ENCODE measurements around the gene UNC13D.
A peak's percentile ranks its signal among the peaks of the same experiment; 100 is the strongest.

The UNC13D gene

GRCh38 chr17:75825748-75826370 lies 18.3 kb downstream of the UNC13D start:
- peak overlapping the region; percentile 82 for H3K27ac Mint-ChIP-seq
- H3K4me3 Mint-ChIP-seq: no peak overlapping the region
- no peak for DNase-seq
- H3K36me3 Mint-ChIP-seq (ENCODE audit: low read depth): peaks cover 76% of the 10 kb centered on the region
- peaks cover 38% of the 10 kb centered on the region for H3K4me1 Mint-ChIP-seq (ENCODE audit: low read depth)
- H3K27me3 Mint-ChIP-seq: no peaks in the 10 kb centered on the region
- H3K9me3 Mint-ChIP-seq: no peaks in the 10 kb centered on the region

- peak overlapping the region; percentile 82 for H3K27ac Mint-ChIP-seq
- no peak for DNase-seq
- H3K36me3 Mint-ChIP-seq (ENCODE audit: low read depth): peaks cover 76% of the 10 kb centered on the region
- H3K27me3 Mint-ChIP-seq: no peaks in the 10 kb centered on the region
- H3K4me3 Mint-ChIP-seq: no peak overlapping the region
- no peaks in the 10 kb centered on the region for H3K9me3 Mint-ChIP-seq
- peaks cover 38% of the 10 kb centered on the region for H3K4me1 Mint-ChIP-seq (ENCODE audit: low read depth)
These were observed 19.1 kb downstream of the UNC13D start for GRCh38 chr17:75825149-75825552.

GRCh38 chr17:75824666-75825065 lies 19.5 kb downstream of the UNC13D start:
- Mint-ChIP-seq H3K27me3 (no peaks in the 10 kb centered on the region), H3K27ac (peak overlapping the region; percentile 76), H3K36me3 (ENCODE audit: low read depth) (peaks cover 76% of the 10 kb centered on the region), H3K4me1 (ENCODE audit: low read depth) (peaks cover 38% of the 10 kb centered on the region), H3K9me3 (no peaks in the 10 kb centered on the region), H3K4me3 (no peak overlapping the region)
- DNase-seq: no peak

GRCh38 chr17:75824050-75824552 lies 20.1 kb downstream of the UNC13D start:
- peak overlapping the region; percentile 40 for H3K27ac Mint-ChIP-seq
- H3K36me3 Mint-ChIP-seq (ENCODE audit: low read depth): peaks cover 76% of the 10 kb centered on the region
- H3K4me1 Mint-ChIP-seq (ENCODE audit: low read depth): peaks cover 38% of the 10 kb centered on the region
- no peaks in the 10 kb centered on the region for H3K9me3 Mint-ChIP-seq
- no peaks in the 10 kb centered on the region for H3K27me3 Mint-ChIP-seq
- no peak overlapping the region for H3K4me3 Mint-ChIP-seq
- no peak for DNase-seq

- DNase-seq: no peak
- Mint-ChIP-seq H3K4me1 (ENCODE audit: low read depth) (peaks cover 37% of the 10 kb centered on the region), H3K36me3 (ENCODE audit: low read depth) (peaks cover 76% of the 10 kb centered on the region), H3K9me3 (no peaks in the 10 kb centered on the region), H3K27ac (peak overlapping the region; percentile 40), H3K27me3 (no peaks in the 10 kb centered on the region), H3K4me3 (no peak overlapping the region)
These were observed 20.8 kb downstream of the UNC13D start for GRCh38 chr17:75823257-75824041.

GRCh38 chr17:75822800-75823166 lies 21.4 kb downstream of the UNC13D start:
- Mint-ChIP-seq H3K36me3 (ENCODE audit: low read depth) (peaks cover 74% of the 10 kb centered on the region), H3K9me3 (no peaks in the 10 kb centered on the region), H3K27ac (peak overlapping the region; percentile 55), H3K4me1 (ENCODE audit: low read depth) (peaks cover 30% of the 10 kb centered on the region), H3K27me3 (no peaks in the 10 kb centered on the region), H3K4me3 (no peak overlapping the region)
- no peak for DNase-seq

- Mint-ChIP-seq H3K9me3 (no peaks in the 10 kb centered on the region), H3K36me3 (ENCODE audit: low read depth) (peaks cover 75% of the 10 kb centered on the region), H3K4me3 (no peak overlapping the region), H3K4me1 (ENCODE audit: low read depth) (peaks cover 25% of the 10 kb centered on the region), H3K27ac (peak overlapping the region; percentile 80), H3K27me3 (no peaks in the 10 kb centered on the region)
- DNase-seq: no peak
These were observed 21.9 kb downstream of the UNC13D start for GRCh38 chr17:75822119-75822799.

- Mint-ChIP-seq H3K36me3 (ENCODE audit: low read depth) (peaks cover 76% of the 10 kb centered on the region), H3K27ac (peak overlapping the region; percentile 80), H3K9me3 (no peaks in the 10 kb centered on the region), H3K4me1 (ENCODE audit: low read depth) (peaks cover 18% of the 10 kb centered on the region), H3K4me3 (no peak overlapping the region), H3K27me3 (no peaks in the 10 kb centered on the region)
- no peak for DNase-seq
These were observed 22.7 kb downstream of the UNC13D start for GRCh38 chr17:75821552-75821951.

GRCh38 chr17:75820094-75821080 lies 23.8 kb downstream of the UNC13D start:
- Mint-ChIP-seq H3K27me3 (no peaks in the 10 kb centered on the region), H3K27ac (peak overlapping the region; percentile 80), H3K4me1 (ENCODE audit: low read depth) (peaks cover 18% of the 10 kb centered on the region), H3K9me3 (no peaks in the 10 kb centered on the region), H3K36me3 (ENCODE audit: low read depth) (peaks cover 83% of the 10 kb centered on the region), H3K4me3 (no peak overlapping the region)
- no peak for DNase-seq

GRCh38 chr17:75819678-75820077 lies 24.5 kb downstream of the UNC13D start:
- no peak for DNase-seq

GRCh38 chr17:75819116-75819515 lies 25.1 kb downstream of the UNC13D start:
- no peak overlapping the region for H3K4me3 Mint-ChIP-seq
- no peak for DNase-seq
- peaks cover 18% of the 10 kb centered on the region for H3K4me1 Mint-ChIP-seq (ENCODE audit: low read depth)
- H3K9me3 Mint-ChIP-seq: no peaks in the 10 kb centered on the region
- no peaks in the 10 kb centered on the region for H3K27me3 Mint-ChIP-seq
- peak overlapping the region; percentile 68 for H3K27ac Mint-ChIP-seq
- H3K36me3 Mint-ChIP-seq (ENCODE audit: low read depth): peaks cover 84% of the 10 kb centered on the region

More at GRCh38 chr17:75819678-75820077, 24.5 kb downstream of the UNC13D start:
- H3K36me3 Mint-ChIP-seq (ENCODE audit: low read depth): peaks cover 83% of the 10 kb centered on the region
- H3K27ac Mint-ChIP-seq: peak overlapping the region; percentile 68
- H3K27me3 Mint-ChIP-seq: no peaks in the 10 kb centered on the region
- H3K4me1 Mint-ChIP-seq (ENCODE audit: low read depth): peaks cover 18% of the 10 kb centered on the region
- no peaks in the 10 kb centered on the region for H3K9me3 Mint-ChIP-seq
- no peak overlapping the region for H3K4me3 Mint-ChIP-seq

- H3K36me3 Mint-ChIP-seq (ENCODE audit: low read depth): peaks cover 86% of the 10 kb centered on the region
- no peak overlapping the region for H3K4me3 Mint-ChIP-seq
- no peak for DNase-seq
- H3K27me3 Mint-ChIP-seq: no peaks in the 10 kb centered on the region
- peaks cover 18% of the 10 kb centered on the region for H3K4me1 Mint-ChIP-seq (ENCODE audit: low read depth)
- H3K9me3 Mint-ChIP-seq: no peaks in the 10 kb centered on the region
- peak overlapping the region; percentile 53 for H3K27ac Mint-ChIP-seq
These were observed 25.8 kb downstream of the UNC13D start for GRCh38 chr17:75818326-75818885.

- Mint-ChIP-seq H3K4me3 (no peak overlapping the region), H3K27ac (peak overlapping the region; percentile 67), H3K36me3 (ENCODE audit: low read depth) (peaks cover 88% of the 10 kb centered on the region), H3K27me3 (no peaks in the 10 kb centered on the region), H3K9me3 (no peaks in the 10 kb centered on the region), H3K4me1 (ENCODE audit: low read depth) (peaks cover 18% of the 10 kb centered on the region)
- no peak for DNase-seq
These were observed 26.6 kb downstream of the UNC13D start for GRCh38 chr17:75817571-75817970.
